ENCODE data around the gene MME.

GRCh38 chr3:155194973-155195957, 115.1 kb downstream of the MME start:
- TF ChIP-seq CTCF (conservative IDR thresholded peaks at IDR 0.05; ENCODE audit: low read depth, low read length) (no peak), MAZ (IDR thresholded peaks at IDR 0.05; ENCODE audit: borderline replicate concordance, low read depth, low read length) (no peak), MAFK (IDR thresholded peaks at IDR 0.05; ENCODE audit: low read depth, low read length) (no peak), CEBPB (IDR thresholded peaks at IDR 0.05; ENCODE audit: low read depth, low read length) (no peak), SMC3 (IDR thresholded peaks at IDR 0.05; ENCODE audit: low read depth, low read length) (no peak), POLR2A (IDR thresholded peaks at IDR 0.05; ENCODE audit: low read depth, low read length) (no peak), RAD21 (IDR thresholded peaks at IDR 0.05; ENCODE audit: low read length) (no peak), CHD1 (IDR thresholded peaks at IDR 0.05; ENCODE audit: low read depth, low read length) (no peak), FOS (IDR thresholded peaks at IDR 0.05; ENCODE audit: low read depth, low read length) (no peak), BHLHE40 (IDR thresholded peaks at IDR 0.05; ENCODE audit: low read depth, low read length) (no peak), RCOR1 (IDR thresholded peaks at IDR 0.05; ENCODE audit: insufficient replicate concordance, low read length) (no peak), USF2 (IDR thresholded peaks at IDR 0.05; ENCODE audit: low read depth, low read length) (no peak)
